Left ventricle myocardium inferior (tissue), 1 donor: ENCODE measurements around the gene FLG2. TPM values are rescaled to one million over a fixed set of nuclear protein-coding genes. Genes with fewer than 3 reads are reported as not detected.

Experiments used
- DNase-seq: peaks from one replicate; pipeline ENCODE4 v3.0.0-alpha.2; 2020
- H3K27ac ChIP-seq: fragments of 200-600 bp; replicated peaks from 2 replicates; pipeline ENCODE4 v1.8.0; 2021
- H3K27me3 ChIP-seq: fragments of 200-600 bp; 2 replicates; pipeline ENCODE4 v1.8.0; 2021; ENCODE audit warnings: low read depth
- H3K36me3 ChIP-seq: fragments of 200-600 bp; 2 replicates; pipeline ENCODE4 v1.8.0; 2021
- H3K4me1 ChIP-seq: fragments of 200-600 bp; 2 replicates; pipeline ENCODE4 v1.8.0; 2021
- H3K4me3 ChIP-seq: fragments of 200-600 bp; 2 replicates; pipeline ENCODE4 v1.8.0; 2021; ENCODE audit warnings: mild to moderate bottlenecking, moderate library complexity
- H3K9me3 ChIP-seq: fragments of 200-600 bp; replicated peaks from 2 replicates; pipeline ENCODE4 v1.8.0; 2021
- CTCF ChIP-seq: fragments of 200-600 bp; IDR thresholded peaks from 2 replicates; pipeline ENCODE4 v1.8.0; 2021; ENCODE audit warnings: antibody characterized with exemption, mild to moderate bottlenecking, borderline replicate concordance
- intact Hi-C: fragments of 100-400 bp; cut with micrococcal nuclease; formaldehyde crosslinking; loops from one replicate; pipeline ENCODE4 v1.11.0; 2022
- total RNA-seq: library from RNA; stranded (reverse); fragmentation: NEBNext Ultra II Directional; extraction: Animal tissue kit (Norgen Biotek cat#: 25700); gene quantifications from one replicate; pipeline ENCODE4 v1.2.1, GENCODE V29; 2021
- donor health status: DM: no; HTN: yes; CAD: no; lungs with severe emphysema.

FLG2 gene
- total RNA-seq, 1 donor from 2014 or later, result not detected

- H3K27me3 ChIP-seq, result peaks cover 43% of the 10 kb centered on the region
- no peaks in the 10 kb centered on the region for H3K9me3 ChIP-seq
- intact Hi-C loops, result no loop called here
- H3K4me3 ChIP-seq, result no peak overlapping the region
- no peak for DNase-seq
- no peaks in the 10 kb centered on the region for H3K4me1 ChIP-seq
- no peak overlapping the region for H3K27ac ChIP-seq
- H3K36me3 ChIP-seq, result no peaks in the 10 kb centered on the region
- no peak for TF ChIP-seq CTCF
These were observed 33.1 kb upstream of the FLG2 start for GRCh38 chr1:152392909-152393308.

- Histone ChIP-seq H3K9me3 (peaks cover 2% of the 10 kb centered on the region), H3K27ac (no peak overlapping the region), H3K27me3 (peaks cover 22% of the 10 kb centered on the region), H3K36me3 (no peaks in the 10 kb centered on the region), H3K4me1 (no peaks in the 10 kb centered on the region), H3K4me3 (no peak overlapping the region)
- TF ChIP-seq CTCF, result no peak
- DNase-seq, result no peak
- intact Hi-C loops, result no loop called here
These were observed 29.1 kb upstream of the FLG2 start for GRCh38 chr1:152388889-152389288.

GRCh38 chr1:152386940-152387339 is 27.1 kb upstream of the FLG2 start:
- Histone ChIP-seq H3K27ac (no peak overlapping the region), H3K4me1 (no peaks in the 10 kb centered on the region), H3K27me3 (peaks cover 12% of the 10 kb centered on the region), H3K4me3 (no peak overlapping the region), H3K36me3 (no peaks in the 10 kb centered on the region), H3K9me3 (peaks cover 8% of the 10 kb centered on the region)
- no peak for TF ChIP-seq CTCF
- DNase-seq, result no peak
- intact Hi-C loops, result no loop called here

GRCh38 chr1:152380932-152381331 is 21.1 kb upstream of the FLG2 start:
- H3K9me3 ChIP-seq, result peaks cover 8% of the 10 kb centered on the region
- intact Hi-C loops, result no loop called here
- H3K4me1 ChIP-seq, result no peaks in the 10 kb centered on the region
- H3K36me3 ChIP-seq, result no peaks in the 10 kb centered on the region
- no peak overlapping the region for H3K27ac ChIP-seq
- no peak overlapping the region for H3K4me3 ChIP-seq
- H3K27me3 ChIP-seq, result no peaks in the 10 kb centered on the region
- no peak for TF ChIP-seq CTCF
- no peak for DNase-seq

GRCh38 chr1:152374451-152374850 is 14.6 kb upstream of the FLG2 start:
- no peaks in the 10 kb centered on the region for H3K27me3 ChIP-seq
- H3K4me1 ChIP-seq, result no peaks in the 10 kb centered on the region
- H3K36me3 ChIP-seq, result no peaks in the 10 kb centered on the region
- H3K9me3 ChIP-seq, result peaks cover 8% of the 10 kb centered on the region
- TF ChIP-seq CTCF, result no peak
- DNase-seq, result peak; percentile 18
- H3K27ac ChIP-seq, result no peak overlapping the region
- no peak overlapping the region for H3K4me3 ChIP-seq
- intact Hi-C loops, result no loop called here

GRCh38 chr1:152372672-152373071 is 12.9 kb upstream of the FLG2 start:
- Histone ChIP-seq H3K9me3 (peaks cover 20% of the 10 kb centered on the region), H3K36me3 (no peaks in the 10 kb centered on the region), H3K27me3 (no peaks in the 10 kb centered on the region), H3K27ac (no peak overlapping the region), H3K4me1 (no peaks in the 10 kb centered on the region), H3K4me3 (no peak overlapping the region)
- TF ChIP-seq CTCF, result no peak
- intact Hi-C loops, result no loop called here
- no peak for DNase-seq
